ENCODE measurements around the gene UQCC2.

Gene UQCC2

GRCh38 chr6:33675968-33676367 is 35.5 kb downstream of the UQCC2 start:
- no peak for DNase-seq (ENCODE audit: low read depth)

- no peak for DNase-seq (ENCODE audit: low read depth)
Measured at GRCh38 chr6:33673851-33674250, 37.6 kb downstream of the UQCC2 start.

GRCh38 chr6:33672808-33673207 is 38.7 kb downstream of the UQCC2 start:
- no peak for DNase-seq (ENCODE audit: low read depth)

GRCh38 chr6:33671744-33672072 is 39.8 kb downstream of the UQCC2 start:
- no peak for DNase-seq (ENCODE audit: low read depth)

GRCh38 chr6:33670971-33671743 is 40.3 kb downstream of the UQCC2 start:
- no peak for DNase-seq (ENCODE audit: low read depth)

GRCh38 chr6:33670086-33670660 is 41.3 kb downstream of the UQCC2 start:
- no peak for DNase-seq (ENCODE audit: low read depth)

- DNase-seq (ENCODE audit: low read depth), result peak; percentile 50
Measured at GRCh38 chr6:33668914-33669313, 42.6 kb downstream of the UQCC2 start.

GRCh38 chr6:33668328-33668727 is 43.2 kb downstream of the UQCC2 start:
- DNase-seq (ENCODE audit: low read depth), result no peak

- DNase-seq (ENCODE audit: low read depth), result no peak
Measured at GRCh38 chr6:33667776-33668175, 43.7 kb downstream of the UQCC2 start.

GRCh38 chr6:33667072-33667471 is 44.4 kb downstream of the UQCC2 start:
- no peak for DNase-seq (ENCODE audit: low read depth)

GRCh38 chr6:33665957-33666356 is 45.5 kb downstream of the UQCC2 start:
- no peak for DNase-seq (ENCODE audit: low read depth)

GRCh38 chr6:33664506-33665057 is 46.9 kb downstream of the UQCC2 start:
- no peak for DNase-seq (ENCODE audit: low read depth)

GRCh38 chr6:33663727-33664449 is 47.6 kb downstream of the UQCC2 start:
- no peak for DNase-seq (ENCODE audit: low read depth)

- DNase-seq (ENCODE audit: low read depth), result no peak
Measured at GRCh38 chr6:33663028-33663427, 48.5 kb downstream of the UQCC2 start.

- no peak for DNase-seq (ENCODE audit: low read depth)
Measured at GRCh38 chr6:33662318-33662717, 49.2 kb downstream of the UQCC2 start.

- no peak for DNase-seq (ENCODE audit: low read depth)
Measured at GRCh38 chr6:33661106-33661838, 50.2 kb downstream of the UQCC2 start.

GRCh38 chr6:33659986-33660385 is 51.5 kb downstream of the UQCC2 start:
- DNase-seq (ENCODE audit: low read depth), result no peak

GRCh38 chr6:33658982-33659689 is 52.4 kb downstream of the UQCC2 start:
- DNase-seq (ENCODE audit: low read depth), result no peak

GRCh38 chr6:33656844-33657243 is 54.7 kb downstream of the UQCC2 start:
- DNase-seq (ENCODE audit: low read depth), result no peak

- no peak for DNase-seq (ENCODE audit: low read depth)
Measured at GRCh38 chr6:33654831-33655554, 56.5 kb downstream of the UQCC2 start.

- DNase-seq (ENCODE audit: low read depth), result no peak
Measured at GRCh38 chr6:33652002-33652401, 59.5 kb downstream of the UQCC2 start.
